Measurements from ENCODE around the gene CLIP2.

DNA sequence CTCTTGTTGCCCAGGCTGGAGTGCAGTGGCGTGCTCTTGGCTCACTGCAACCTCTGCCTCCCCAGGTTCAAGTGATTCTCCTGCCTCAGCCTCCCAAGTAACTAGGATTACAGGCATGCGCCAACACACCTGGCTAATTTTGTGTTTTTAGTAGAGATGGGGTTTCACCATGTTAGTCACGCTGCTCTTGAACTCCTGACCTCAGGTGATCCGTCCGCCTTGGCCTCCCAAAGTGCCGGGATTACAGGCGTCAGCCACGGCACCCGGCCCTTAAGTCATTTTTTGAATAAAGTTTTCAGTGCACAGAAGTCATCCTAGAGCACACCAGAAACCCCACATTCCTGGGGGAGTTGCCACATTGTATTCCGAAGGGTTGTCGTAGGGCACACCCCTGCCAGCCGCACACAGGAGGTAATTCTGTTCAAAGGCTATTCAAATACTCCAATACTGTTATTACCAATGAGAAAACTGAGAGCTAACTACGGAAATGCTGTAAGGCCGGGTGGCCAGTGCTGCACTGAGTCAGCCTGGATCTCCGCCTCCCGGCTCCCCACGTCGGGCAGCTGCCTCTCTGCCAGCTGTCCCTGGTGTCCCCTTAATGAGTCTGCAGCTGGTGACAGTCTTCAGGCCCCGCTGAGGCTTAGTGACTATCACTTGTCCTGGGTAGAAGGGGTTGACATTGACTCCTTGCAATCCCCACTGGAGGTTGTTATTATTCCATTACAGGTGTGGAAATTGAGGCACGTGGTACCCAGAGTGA lies 26.4 kb upstream of the CLIP2 start:
- TF ChIP-seq, protein P1, sequence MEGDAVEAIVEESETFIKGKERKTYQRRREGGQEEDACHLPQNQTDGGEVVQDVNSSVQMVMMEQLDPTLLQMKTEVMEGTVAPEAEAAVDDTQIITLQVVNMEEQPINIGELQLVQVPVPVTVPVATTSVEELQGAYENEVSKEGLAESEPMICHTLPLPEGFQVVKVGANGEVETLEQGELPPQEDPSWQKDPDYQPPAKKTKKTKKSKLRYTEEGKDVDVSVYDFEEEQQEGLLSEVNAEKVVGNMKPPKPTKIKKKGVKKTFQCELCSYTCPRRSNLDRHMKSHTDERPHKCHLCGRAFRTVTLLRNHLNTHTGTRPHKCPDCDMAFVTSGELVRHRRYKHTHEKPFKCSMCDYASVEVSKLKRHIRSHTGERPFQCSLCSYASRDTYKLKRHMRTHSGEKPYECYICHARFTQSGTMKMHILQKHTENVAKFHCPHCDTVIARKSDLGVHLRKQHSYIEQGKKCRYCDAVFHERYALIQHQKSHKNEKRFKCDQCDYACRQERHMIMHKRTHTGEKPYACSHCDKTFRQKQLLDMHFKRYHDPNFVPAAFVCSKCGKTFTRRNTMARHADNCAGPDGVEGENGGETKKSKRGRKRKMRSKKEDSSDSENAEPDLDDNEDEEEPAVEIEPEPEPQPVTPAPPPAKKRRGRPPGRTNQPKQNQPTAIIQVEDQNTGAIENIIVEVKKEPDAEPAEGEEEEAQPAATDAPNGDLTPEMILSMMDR (IDR thresholded peaks at IDR 0.05) = no peak
- no peak for TF ChIP-seq POLR2A (IDR thresholded peaks at IDR 0.05)

Measured in esophagus squamous epithelium (tissue), 4 donors.